Measurements from ENCODE around the gene GTF2A1.

DNA sequence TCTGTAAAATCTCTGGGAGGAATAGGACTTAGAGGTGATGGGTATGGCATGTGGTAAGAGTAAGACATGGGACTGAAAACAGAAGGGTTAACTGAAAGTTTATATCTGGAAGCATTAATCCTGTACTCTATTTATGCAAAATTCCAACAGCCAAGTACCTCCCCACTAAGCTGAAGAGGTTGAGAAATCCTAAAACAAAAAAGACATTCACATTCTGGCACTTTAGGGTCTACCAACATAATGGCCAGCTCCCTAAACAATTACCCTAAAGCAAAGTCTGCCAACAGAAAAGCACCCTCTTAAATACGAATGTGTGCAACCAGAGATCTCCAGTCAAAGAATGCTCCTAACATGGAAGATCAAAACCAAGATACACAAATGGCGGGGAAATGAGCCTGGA, 87.4 kb downstream of the GTF2A1 start:
- TF ChIP-seq, protein P1, sequence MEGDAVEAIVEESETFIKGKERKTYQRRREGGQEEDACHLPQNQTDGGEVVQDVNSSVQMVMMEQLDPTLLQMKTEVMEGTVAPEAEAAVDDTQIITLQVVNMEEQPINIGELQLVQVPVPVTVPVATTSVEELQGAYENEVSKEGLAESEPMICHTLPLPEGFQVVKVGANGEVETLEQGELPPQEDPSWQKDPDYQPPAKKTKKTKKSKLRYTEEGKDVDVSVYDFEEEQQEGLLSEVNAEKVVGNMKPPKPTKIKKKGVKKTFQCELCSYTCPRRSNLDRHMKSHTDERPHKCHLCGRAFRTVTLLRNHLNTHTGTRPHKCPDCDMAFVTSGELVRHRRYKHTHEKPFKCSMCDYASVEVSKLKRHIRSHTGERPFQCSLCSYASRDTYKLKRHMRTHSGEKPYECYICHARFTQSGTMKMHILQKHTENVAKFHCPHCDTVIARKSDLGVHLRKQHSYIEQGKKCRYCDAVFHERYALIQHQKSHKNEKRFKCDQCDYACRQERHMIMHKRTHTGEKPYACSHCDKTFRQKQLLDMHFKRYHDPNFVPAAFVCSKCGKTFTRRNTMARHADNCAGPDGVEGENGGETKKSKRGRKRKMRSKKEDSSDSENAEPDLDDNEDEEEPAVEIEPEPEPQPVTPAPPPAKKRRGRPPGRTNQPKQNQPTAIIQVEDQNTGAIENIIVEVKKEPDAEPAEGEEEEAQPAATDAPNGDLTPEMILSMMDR (conservative IDR thresholded peaks at IDR 0.05), result no peak
- no peak for TF ChIP-seq EZH2 (IDR thresholded peaks at IDR 0.05; ENCODE audit: low read depth)

Data from PC-9 (cell line).